ENCODE measurements around the gene YIPF6. TPM values are rescaled to one million over a fixed set of nuclear protein-coding genes. Genes with fewer than 3 reads are reported as not detected.

Gene YIPF6
- 26.8 TPM for polyA plus RNA-seq (2013, experiment 1 of 4)
- 28.7 TPM for polyA plus RNA-seq (2013, experiment 2 of 4)
- polyA plus RNA-seq (2013, experiment 3 of 4) = 23.1 TPM
- polyA plus RNA-seq (2013, experiment 4 of 4) = 26.2 TPM

GRCh38 chrX:68498508-68499379 is at the start of gene YIPF6:
Gene YIPF6, plus strand, starts transcription at chrX:68499051. Its CDS starts 16 bp downstream, at chrX:68499067.
- no peaks in the 10 kb centered on the region for H3K9me3 ChIP-seq (ENCODE audit: control insufficient read depth, low read length)
- H3K27ac ChIP-seq (ENCODE audit: insufficient read depth, low read depth, low read length, poor library complexity, severe bottlenecking) = peak within 1 kb of the TSS; percentile 93
- H3K4me3 ChIP-seq (ENCODE audit: insufficient read depth, low read depth, low read length) = peak within 1 kb of the TSS; percentile 58
- no peaks in the 10 kb centered on the region for H3K36me3 ChIP-seq (ENCODE audit: control insufficient read depth, insufficient read depth, low read length)
- peaks cover 2% of the 10 kb centered on the region for H3K4me1 ChIP-seq (ENCODE audit: control insufficient read depth, insufficient read depth, low read length)
- no peaks in the 10 kb centered on the region for H3K27me3 ChIP-seq (ENCODE audit: control insufficient read depth, insufficient read depth, low read length, poor library complexity, severe bottlenecking)
- WGBS, 2 experiments = 0 to 1% methylated on average over 66 to 68 of the region's 68 CpGs

GRCh38 chrX:68451720-68452119 is 47.1 kb upstream of the YIPF6 start:
- Histone ChIP-seq H3K27ac (ENCODE audit: insufficient read depth, low read depth, low read length, poor library complexity, severe bottlenecking) (no peak overlapping the region), H3K4me3 (ENCODE audit: insufficient read depth, low read depth, low read length) (no peak overlapping the region), H3K4me1 (ENCODE audit: control insufficient read depth, insufficient read depth, low read length) (no peaks in the 10 kb centered on the region), H3K9me3 (ENCODE audit: control insufficient read depth, low read length) (no peaks in the 10 kb centered on the region), H3K27me3 (ENCODE audit: control insufficient read depth, insufficient read depth, low read length, poor library complexity, severe bottlenecking) (no peaks in the 10 kb centered on the region), H3K36me3 (ENCODE audit: control insufficient read depth, insufficient read depth, low read length) (no peaks in the 10 kb centered on the region)
- WGBS, 2 experiments = 85 to 87% methylated on average over 4 to 5 of the region's 8 CpGs

- Histone ChIP-seq H3K4me3 (ENCODE audit: insufficient read depth, low read depth, low read length) (no peak overlapping the region), H3K9me3 (ENCODE audit: control insufficient read depth, low read length) (no peaks in the 10 kb centered on the region), H3K4me1 (ENCODE audit: control insufficient read depth, insufficient read depth, low read length) (no peaks in the 10 kb centered on the region), H3K27me3 (ENCODE audit: control insufficient read depth, insufficient read depth, low read length, poor library complexity, severe bottlenecking) (no peaks in the 10 kb centered on the region), H3K36me3 (ENCODE audit: control insufficient read depth, insufficient read depth, low read length) (no peaks in the 10 kb centered on the region), H3K27ac (ENCODE audit: insufficient read depth, low read depth, low read length, poor library complexity, severe bottlenecking) (no peak overlapping the region)
- 87 to 88% methylated on average over 8 of the region's 8 CpGs for WGBS, 2 experiments
These were observed 44.2 kb upstream of the YIPF6 start for GRCh38 chrX:68454476-68455150.

- no peak overlapping the region for H3K4me3 ChIP-seq (ENCODE audit: insufficient read depth, low read depth, low read length)
- H3K36me3 ChIP-seq (ENCODE audit: control insufficient read depth, insufficient read depth, low read length) = no peaks in the 10 kb centered on the region
- H3K27me3 ChIP-seq (ENCODE audit: control insufficient read depth, insufficient read depth, low read length, poor library complexity, severe bottlenecking) = no peaks in the 10 kb centered on the region
- WGBS, 2 experiments = 96 to 97% methylated on average over 2 of the region's 4 CpGs
- H3K4me1 ChIP-seq (ENCODE audit: control insufficient read depth, insufficient read depth, low read length) = no peaks in the 10 kb centered on the region
- H3K27ac ChIP-seq (ENCODE audit: insufficient read depth, low read depth, low read length, poor library complexity, severe bottlenecking) = no peak overlapping the region
- H3K9me3 ChIP-seq (ENCODE audit: control insufficient read depth, low read length) = no peaks in the 10 kb centered on the region
These were observed 43.7 kb upstream of the YIPF6 start for GRCh38 chrX:68455151-68455510.

GRCh38 chrX:68461093-68461492 is 37.8 kb upstream of the YIPF6 start:
- no peaks in the 10 kb centered on the region for H3K9me3 ChIP-seq (ENCODE audit: control insufficient read depth, low read length)
- H3K36me3 ChIP-seq (ENCODE audit: control insufficient read depth, insufficient read depth, low read length) = no peaks in the 10 kb centered on the region
- H3K27me3 ChIP-seq (ENCODE audit: control insufficient read depth, insufficient read depth, low read length, poor library complexity, severe bottlenecking) = no peaks in the 10 kb centered on the region
- H3K27ac ChIP-seq (ENCODE audit: insufficient read depth, low read depth, low read length, poor library complexity, severe bottlenecking) = no peak overlapping the region
- H3K4me3 ChIP-seq (ENCODE audit: insufficient read depth, low read depth, low read length) = no peak overlapping the region
- WGBS, 2 experiments = 78 to 84% methylated on average over 6 of the region's 6 CpGs
- H3K4me1 ChIP-seq (ENCODE audit: control insufficient read depth, insufficient read depth, low read length) = no peaks in the 10 kb centered on the region

- H3K36me3 ChIP-seq (ENCODE audit: control insufficient read depth, insufficient read depth, low read length) = no peaks in the 10 kb centered on the region
- no peak overlapping the region for H3K27ac ChIP-seq (ENCODE audit: insufficient read depth, low read depth, low read length, poor library complexity, severe bottlenecking)
- no peaks in the 10 kb centered on the region for H3K4me1 ChIP-seq (ENCODE audit: control insufficient read depth, insufficient read depth, low read length)
- no peaks in the 10 kb centered on the region for H3K9me3 ChIP-seq (ENCODE audit: control insufficient read depth, low read length)
- no peak overlapping the region for H3K4me3 ChIP-seq (ENCODE audit: insufficient read depth, low read depth, low read length)
- no peaks in the 10 kb centered on the region for H3K27me3 ChIP-seq (ENCODE audit: control insufficient read depth, insufficient read depth, low read length, poor library complexity, severe bottlenecking)
These were observed 37.3 kb upstream of the YIPF6 start for GRCh38 chrX:68461576-68461975.

GRCh38 chrX:68462197-68462596 is 36.7 kb upstream of the YIPF6 start:
- Histone ChIP-seq H3K4me3 (ENCODE audit: insufficient read depth, low read depth, low read length) (no peak overlapping the region), H3K27me3 (ENCODE audit: control insufficient read depth, insufficient read depth, low read length, poor library complexity, severe bottlenecking) (no peaks in the 10 kb centered on the region), H3K4me1 (ENCODE audit: control insufficient read depth, insufficient read depth, low read length) (no peaks in the 10 kb centered on the region), H3K36me3 (ENCODE audit: control insufficient read depth, insufficient read depth, low read length) (no peaks in the 10 kb centered on the region), H3K27ac (ENCODE audit: insufficient read depth, low read depth, low read length, poor library complexity, severe bottlenecking) (no peak overlapping the region), H3K9me3 (ENCODE audit: control insufficient read depth, low read length) (no peaks in the 10 kb centered on the region)
- WGBS, 2 experiments = 91 to 96% methylated on average over 8 of the region's 8 CpGs

GRCh38 chrX:68462653-68463052 is 36.2 kb upstream of the YIPF6 start:
- Histone ChIP-seq H3K4me1 (ENCODE audit: control insufficient read depth, insufficient read depth, low read length) (no peaks in the 10 kb centered on the region), H3K27me3 (ENCODE audit: control insufficient read depth, insufficient read depth, low read length, poor library complexity, severe bottlenecking) (no peaks in the 10 kb centered on the region), H3K4me3 (ENCODE audit: insufficient read depth, low read depth, low read length) (no peak overlapping the region), H3K9me3 (ENCODE audit: control insufficient read depth, low read length) (no peaks in the 10 kb centered on the region), H3K36me3 (ENCODE audit: control insufficient read depth, insufficient read depth, low read length) (no peaks in the 10 kb centered on the region), H3K27ac (ENCODE audit: insufficient read depth, low read depth, low read length, poor library complexity, severe bottlenecking) (no peak overlapping the region)
- 47 to 70% methylated on average over 3 to 8 of the region's 8 CpGs for WGBS, 2 experiments

- Histone ChIP-seq H3K9me3 (ENCODE audit: control insufficient read depth, low read length) (no peaks in the 10 kb centered on the region), H3K27ac (ENCODE audit: insufficient read depth, low read depth, low read length, poor library complexity, severe bottlenecking) (no peak overlapping the region), H3K4me3 (ENCODE audit: insufficient read depth, low read depth, low read length) (no peak overlapping the region), H3K27me3 (ENCODE audit: control insufficient read depth, insufficient read depth, low read length, poor library complexity, severe bottlenecking) (no peaks in the 10 kb centered on the region), H3K36me3 (ENCODE audit: control insufficient read depth, insufficient read depth, low read length) (no peaks in the 10 kb centered on the region), H3K4me1 (ENCODE audit: control insufficient read depth, insufficient read depth, low read length) (no peaks in the 10 kb centered on the region)
- 100% methylated on average over 1 of the region's 1 CpG; no CpG with 5 or more reads in 1 of the 2 experiments for WGBS, 2 experiments
These were observed 35.0 kb upstream of the YIPF6 start for GRCh38 chrX:68463880-68464279.

- Histone ChIP-seq H3K27me3 (ENCODE audit: control insufficient read depth, insufficient read depth, low read length, poor library complexity, severe bottlenecking) (no peaks in the 10 kb centered on the region), H3K9me3 (ENCODE audit: control insufficient read depth, low read length) (no peaks in the 10 kb centered on the region), H3K4me3 (ENCODE audit: insufficient read depth, low read depth, low read length) (no peak overlapping the region), H3K36me3 (ENCODE audit: control insufficient read depth, insufficient read depth, low read length) (no peaks in the 10 kb centered on the region), H3K4me1 (ENCODE audit: control insufficient read depth, insufficient read depth, low read length) (no peaks in the 10 kb centered on the region), H3K27ac (ENCODE audit: insufficient read depth, low read depth, low read length, poor library complexity, severe bottlenecking) (no peak overlapping the region)
- 89 to 91% methylated on average over 4 of the region's 4 CpGs for WGBS, 2 experiments
These were observed 34.1 kb upstream of the YIPF6 start for GRCh38 chrX:68464796-68465195.
